GM18507 (cell line): ENCODE measurements around the gene DMRTB1.

ENCODE experiments used
- DNase-seq: peaks from one replicate; pipeline ENCODE4 v3.0.0; 2011; ENCODE audit warnings: low read depth; ENCODE audit not compliant: insufficient read length; ENCODE audit errors: extremely low spot score
- FAIRE-seq: peaks from 2 replicates; lab custom pipeline; 2011; peaks lifted over from hg19 to GRCh38; lab: Jason Lieb, UNC

The DMRTB1 gene

GRCh38 chr1:53461323-53462044 lies 2.3 kb downstream of the DMRTB1 start:
- FAIRE-seq: no peak
- DNase-seq: no peak

GRCh38 chr1:53462193-53462592 lies 3.0 kb downstream of the DMRTB1 start:
- DNase-seq (no peak), FAIRE-seq (no peak)

DNA sequence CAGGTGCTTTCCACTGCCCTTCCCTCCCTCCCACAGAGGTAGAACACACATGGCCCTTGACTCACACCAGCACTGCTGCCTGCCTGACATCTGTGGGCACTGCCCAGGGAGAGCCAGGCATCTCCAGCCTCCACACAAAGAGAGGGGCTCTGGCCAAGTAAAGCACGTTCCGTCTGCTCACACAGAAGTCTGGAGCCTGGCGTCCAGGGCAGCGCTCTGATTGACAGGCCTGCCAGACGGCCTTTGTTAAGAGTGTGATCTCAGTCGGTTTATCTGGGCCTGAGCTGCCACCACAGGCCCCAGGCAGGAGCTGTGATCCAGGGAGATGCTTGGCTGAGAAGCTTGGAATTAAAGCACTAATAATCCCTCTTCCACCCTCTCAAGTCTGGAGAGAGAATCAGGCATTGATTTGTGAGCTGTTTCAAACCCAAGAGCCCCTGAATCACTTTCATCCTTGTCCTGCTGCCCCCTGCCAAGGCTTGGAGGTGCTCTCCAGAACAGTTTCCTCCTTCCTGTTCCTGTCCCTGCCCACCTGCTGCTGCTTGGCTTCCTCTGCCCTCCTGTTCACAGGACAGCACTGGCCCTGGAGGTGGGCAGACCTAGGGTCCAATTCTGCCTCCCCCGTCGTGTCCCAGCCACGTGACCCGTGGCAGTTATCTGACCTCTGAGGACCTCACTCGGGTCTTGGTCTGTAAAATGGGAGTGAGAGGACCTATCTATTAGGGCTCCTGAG lies 3.7 kb downstream of the DMRTB1 start:
- FAIRE-seq (no peak), DNase-seq (no peak)

GRCh38 chr1:53463961-53464899 lies 5.0 kb downstream of the DMRTB1 start:
- DNase-seq (no peak), FAIRE-seq (no peak)

DNA sequence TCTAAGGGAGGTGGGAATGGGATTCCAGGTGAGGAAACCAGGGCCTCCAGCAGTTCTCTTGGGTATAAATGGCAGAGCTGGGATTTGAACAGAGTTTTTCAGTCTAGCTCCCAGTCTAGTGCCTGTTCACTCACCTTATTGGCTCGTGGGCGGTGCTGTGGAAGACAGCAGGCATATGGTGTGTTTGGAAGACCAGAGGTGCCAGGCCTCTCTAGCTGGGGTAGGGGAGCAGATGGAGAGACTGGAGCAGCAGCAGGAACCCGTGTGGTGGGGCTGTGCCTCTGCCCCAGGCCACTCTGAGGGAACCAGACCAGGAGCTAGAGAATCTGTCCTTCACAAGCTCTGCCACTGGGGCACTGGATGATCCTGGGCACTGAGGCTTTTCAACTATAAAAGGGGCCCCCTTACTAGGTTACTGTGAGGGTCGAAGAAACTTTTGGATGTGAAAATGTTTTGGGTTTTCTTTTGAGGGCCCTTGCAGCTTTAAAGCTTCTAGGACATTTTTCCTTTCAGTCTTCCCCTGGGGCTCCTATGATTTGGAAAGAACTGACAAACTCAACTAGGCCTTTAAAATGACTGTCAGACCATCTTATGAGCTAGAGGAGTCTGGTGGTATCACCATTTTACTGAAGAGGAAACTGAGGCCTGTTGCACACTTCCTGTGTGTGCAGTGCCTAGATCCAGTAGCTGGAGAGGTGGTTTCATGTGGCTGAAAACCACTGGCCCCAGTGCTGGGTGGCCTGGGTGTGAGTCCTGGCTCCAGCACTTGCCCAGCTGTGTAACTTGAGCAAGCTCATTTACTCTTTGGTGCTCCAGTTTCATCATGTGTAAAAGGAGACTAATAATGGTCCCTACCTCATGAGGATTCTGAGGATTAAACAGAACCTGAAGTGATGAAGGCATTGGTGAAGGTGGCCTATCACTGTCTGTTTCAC lies 6.1 kb downstream of the DMRTB1 start:
- FAIRE-seq (no peak), DNase-seq (no peak)

DNA sequence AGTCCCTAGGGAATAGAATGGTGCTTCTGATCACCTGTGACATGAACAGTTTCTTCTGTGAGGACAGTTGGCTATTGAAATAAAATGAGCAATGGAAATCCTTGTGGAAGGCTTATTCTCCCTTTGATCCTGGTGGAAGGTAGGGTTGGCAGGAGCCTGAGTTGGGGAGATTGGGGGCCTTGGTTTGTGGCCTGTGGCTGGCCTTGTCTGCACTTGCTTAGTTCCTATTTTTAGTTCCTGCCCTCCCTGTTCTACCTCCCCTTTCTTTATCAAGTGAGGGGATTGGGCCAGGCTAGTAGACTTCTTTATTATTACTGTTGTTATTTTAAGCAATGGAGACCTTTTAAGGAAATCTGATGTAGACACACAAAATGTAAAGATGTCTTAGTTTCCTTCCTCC lies 8.2 kb downstream of the DMRTB1 start:
- no peak for FAIRE-seq
- no peak for DNase-seq

- no peak for DNase-seq
- FAIRE-seq: no peak
Observed at GRCh38 chr1:53468374-53468773, 9.2 kb downstream of the DMRTB1 start.

DNA sequence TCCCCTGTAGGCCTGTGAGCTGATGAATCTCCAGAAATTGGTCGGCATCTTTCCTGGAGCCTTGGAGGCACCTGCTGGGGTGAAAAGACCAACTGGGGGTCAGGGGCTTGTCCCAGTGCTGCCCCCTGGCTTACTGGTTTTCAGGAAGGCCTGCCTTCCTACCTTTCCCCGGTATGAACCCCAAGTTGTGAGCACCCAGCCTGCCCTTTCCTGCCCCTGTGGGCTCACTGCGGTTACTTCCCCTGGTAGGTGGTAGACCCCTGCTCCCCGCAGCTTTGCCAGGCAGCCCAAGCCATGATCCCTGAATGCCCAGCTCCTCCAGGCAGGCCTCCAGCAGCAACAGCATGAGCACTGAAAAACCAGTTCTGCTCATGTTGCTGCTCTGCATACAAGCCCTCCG lies 10.2 kb downstream of the DMRTB1 start:
- FAIRE-seq (no peak), DNase-seq (no peak)

DNA sequence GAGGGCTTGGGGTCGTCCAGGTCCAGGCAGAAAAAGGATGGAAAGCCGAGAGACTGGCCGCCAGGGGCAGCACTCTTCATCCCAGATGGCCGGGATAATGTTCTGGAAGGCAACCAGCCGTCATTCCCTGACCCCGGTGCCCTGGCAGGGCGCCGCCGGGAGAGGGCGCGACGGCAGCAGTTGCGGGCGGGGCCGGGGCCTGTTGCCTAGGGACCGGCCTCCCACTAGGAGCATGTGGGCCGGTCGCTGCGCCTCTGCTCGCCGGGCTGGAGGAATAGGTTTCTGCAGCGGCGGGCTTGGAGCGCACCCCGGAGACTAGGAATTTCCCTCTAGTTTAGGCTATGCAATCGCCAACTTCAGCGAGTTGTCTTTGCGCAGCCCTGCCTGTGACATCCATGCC lies 11.0 kb downstream of the DMRTB1 start:
- DNase-seq (no peak), FAIRE-seq (no peak)

GRCh38 chr1:53470584-53470983 lies 11.4 kb downstream of the DMRTB1 start:
- FAIRE-seq: no peak
- DNase-seq: no peak

- DNase-seq (no peak), FAIRE-seq (no peak)
Observed at GRCh38 chr1:53471000-53471399, 11.8 kb downstream of the DMRTB1 start.

GRCh38 chr1:53473463-53473862 lies 14.3 kb downstream of the DMRTB1 start:
- DNase-seq (no peak), FAIRE-seq (no peak)

GRCh38 chr1:53475664-53476063 lies 16.5 kb downstream of the DMRTB1 start:
- no peak for FAIRE-seq

DNA sequence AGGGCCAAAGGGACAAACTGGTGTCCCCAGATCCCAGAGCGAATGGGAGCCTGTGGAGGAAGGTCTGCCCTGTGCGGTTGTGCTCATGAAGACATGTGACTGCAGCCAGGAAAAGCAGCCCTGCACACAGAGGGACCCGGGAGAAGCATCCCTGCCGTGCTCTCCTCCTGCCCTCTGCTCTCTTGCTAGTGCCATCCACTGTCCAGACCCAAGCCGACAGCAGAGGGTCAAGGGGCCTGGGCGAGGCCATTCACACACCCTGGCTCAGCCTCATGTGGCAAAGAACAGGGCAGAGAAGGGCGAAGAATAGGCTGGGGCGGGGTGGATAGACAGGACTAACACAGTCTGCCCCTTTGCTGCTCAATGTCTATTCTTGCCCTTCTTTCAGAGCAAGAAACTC lies 17.4 kb downstream of the DMRTB1 start:
- DNase-seq: no peak
- no peak for FAIRE-seq

More at GRCh38 chr1:53475664-53476063, 16.5 kb downstream of the DMRTB1 start:
- DNase-seq: no peak

GRCh38 chr1:53477651-53478501 lies 18.7 kb downstream of the DMRTB1 start:
- no peak for DNase-seq

GRCh38 chr1:53478502-53478818 lies 19.3 kb downstream of the DMRTB1 start:
- DNase-seq (no peak), FAIRE-seq (no peak)

More at GRCh38 chr1:53477651-53478501, 18.7 kb downstream of the DMRTB1 start:
- no peak for FAIRE-seq

DNA sequence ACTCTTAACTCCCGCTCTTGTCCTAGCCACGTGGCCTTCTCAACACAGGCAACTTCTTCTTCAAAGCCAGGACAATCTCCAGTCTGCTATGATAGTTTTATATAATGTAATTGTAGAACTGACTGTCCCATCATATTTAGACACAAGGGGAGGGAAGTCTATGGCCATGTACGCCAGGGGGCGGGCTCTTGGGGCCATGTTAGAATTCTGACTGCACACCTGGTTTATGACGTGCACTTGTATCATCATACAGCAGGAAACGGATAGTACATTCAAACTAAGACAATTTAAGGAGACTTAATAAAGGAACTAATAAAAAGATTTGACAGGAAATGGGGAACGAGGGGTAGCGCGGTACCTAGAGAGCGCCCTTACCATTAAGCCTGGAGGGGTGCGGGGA lies 21.5 kb downstream of the DMRTB1 start:
- no peak for FAIRE-seq
- no peak for DNase-seq

DNA sequence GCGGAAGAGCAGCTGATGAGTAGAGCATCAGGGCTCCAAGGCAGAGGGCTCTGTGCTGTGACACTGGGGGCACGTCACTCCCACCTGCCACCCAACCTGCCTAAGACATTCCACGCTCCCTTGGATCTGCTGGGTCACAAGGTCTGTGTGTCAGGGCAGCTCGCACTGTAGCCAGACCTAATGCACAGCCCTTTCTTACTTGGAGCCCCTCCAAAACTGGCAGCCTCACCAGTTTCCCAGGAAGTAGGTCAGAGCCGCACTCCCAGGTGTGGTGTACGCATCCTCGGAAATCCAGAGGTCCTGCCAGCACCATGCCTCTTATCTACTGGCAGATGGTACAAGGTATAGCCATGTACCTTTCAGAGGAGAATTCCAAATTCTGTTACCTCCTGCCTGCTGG lies 22.3 kb downstream of the DMRTB1 start:
- no peak for DNase-seq
- no peak for FAIRE-seq
